GDM1 (cell line): ENCODE measurements around the gene TAF8.

Source experiments
- DNase-seq: peaks from one replicate; lab custom pipeline; 2025; lab: John Stamatoyannopoulos, UW

The TAF8 gene

GRCh38 chr6:42125663-42126062, 75.3 kb downstream of the TAF8 start:
- no peak for DNase-seq

- DNase-seq: no peak
Observed at GRCh38 chr6:42128460-42129359, 78.4 kb downstream of the TAF8 start.

- DNase-seq: no peak
Observed at GRCh38 chr6:42129360-42129676, 79.0 kb downstream of the TAF8 start.

GRCh38 chr6:42131531-42131930, 81.2 kb downstream of the TAF8 start:
- DNase-seq: no peak

- DNase-seq: no peak
Observed at GRCh38 chr6:42133926-42134325, 83.6 kb downstream of the TAF8 start.

- no peak for DNase-seq
Observed at GRCh38 chr6:42135161-42135560, 84.8 kb downstream of the TAF8 start.

- no peak for DNase-seq
Observed at GRCh38 chr6:42135722-42136121, 85.4 kb downstream of the TAF8 start.

GRCh38 chr6:42136508-42137193, 86.3 kb downstream of the TAF8 start:
- DNase-seq: no peak
